Measurements from ENCODE around the gene GPR37.

GPR37 gene

DNA sequence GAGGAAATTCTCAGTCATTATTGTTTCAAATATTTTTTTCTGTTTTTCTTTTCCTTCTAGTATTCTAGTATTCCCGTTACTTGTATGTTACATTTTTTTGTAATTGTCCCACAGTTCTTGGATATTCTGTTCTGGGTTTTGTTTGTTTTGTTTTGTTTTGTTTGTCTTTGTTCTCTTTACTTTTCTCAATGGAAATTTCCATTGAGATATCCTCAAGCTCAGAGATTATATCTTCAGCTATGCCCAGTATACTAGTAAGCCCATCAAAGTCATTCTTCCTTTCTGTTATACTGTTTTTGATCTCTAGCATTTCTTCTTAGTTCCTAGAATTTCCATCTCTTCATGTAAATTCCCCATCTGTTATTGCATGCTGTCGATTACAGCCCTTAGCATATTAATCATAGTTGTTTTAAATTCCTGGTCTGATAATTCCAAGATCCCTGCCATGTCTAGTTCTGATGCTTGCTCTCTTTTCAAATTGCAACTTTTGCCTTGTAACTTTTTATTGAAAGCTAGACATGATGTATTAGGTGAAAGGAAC is 27.8 kb downstream of the GPR37 start:
- no peak for FAIRE-seq
- TF ChIP-seq, protein P1, sequence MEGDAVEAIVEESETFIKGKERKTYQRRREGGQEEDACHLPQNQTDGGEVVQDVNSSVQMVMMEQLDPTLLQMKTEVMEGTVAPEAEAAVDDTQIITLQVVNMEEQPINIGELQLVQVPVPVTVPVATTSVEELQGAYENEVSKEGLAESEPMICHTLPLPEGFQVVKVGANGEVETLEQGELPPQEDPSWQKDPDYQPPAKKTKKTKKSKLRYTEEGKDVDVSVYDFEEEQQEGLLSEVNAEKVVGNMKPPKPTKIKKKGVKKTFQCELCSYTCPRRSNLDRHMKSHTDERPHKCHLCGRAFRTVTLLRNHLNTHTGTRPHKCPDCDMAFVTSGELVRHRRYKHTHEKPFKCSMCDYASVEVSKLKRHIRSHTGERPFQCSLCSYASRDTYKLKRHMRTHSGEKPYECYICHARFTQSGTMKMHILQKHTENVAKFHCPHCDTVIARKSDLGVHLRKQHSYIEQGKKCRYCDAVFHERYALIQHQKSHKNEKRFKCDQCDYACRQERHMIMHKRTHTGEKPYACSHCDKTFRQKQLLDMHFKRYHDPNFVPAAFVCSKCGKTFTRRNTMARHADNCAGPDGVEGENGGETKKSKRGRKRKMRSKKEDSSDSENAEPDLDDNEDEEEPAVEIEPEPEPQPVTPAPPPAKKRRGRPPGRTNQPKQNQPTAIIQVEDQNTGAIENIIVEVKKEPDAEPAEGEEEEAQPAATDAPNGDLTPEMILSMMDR (IDR thresholded peaks at IDR 0.05; ENCODE audit: insufficient read depth, missing control alignments) = no peak

DNA sequence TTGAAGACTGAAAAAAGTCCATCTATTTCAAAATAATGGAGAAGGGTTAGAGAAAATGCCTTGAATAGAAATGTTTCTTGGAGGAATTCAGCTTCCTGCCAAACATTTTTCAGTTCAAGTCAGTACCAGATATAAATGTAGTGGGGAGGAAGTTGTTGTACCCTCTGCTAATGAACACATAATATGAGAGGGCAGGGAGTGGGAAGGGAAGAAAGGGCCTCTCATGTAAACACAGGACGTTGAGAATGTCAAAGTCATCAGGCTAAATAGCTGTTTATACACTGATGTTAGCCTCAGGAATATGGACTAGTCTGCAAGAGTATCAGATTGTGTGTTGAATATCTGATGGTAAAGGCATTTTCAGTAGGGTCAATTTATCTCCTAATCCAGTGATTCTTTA is 37.0 kb downstream of the GPR37 start:
- TF ChIP-seq, protein P1 (IDR thresholded peaks at IDR 0.05; ENCODE audit: insufficient read depth, missing control alignments) = no peak
- FAIRE-seq = no peak

More for the DNA sequence above, 27.8 kb downstream of the GPR37 start:
- DNase-seq (ENCODE audit: insufficient read length, low spot score) = no peak

GRCh38 chr7:124724507-124725192 is 40.9 kb downstream of the GPR37 start:
- TF ChIP-seq, protein P1 (IDR thresholded peaks at IDR 0.05; ENCODE audit: insufficient read depth, missing control alignments) = no peak
- no peak for FAIRE-seq
- DNase-seq (ENCODE audit: insufficient read length, low spot score) = no peak

More for the DNA sequence above, 37.0 kb downstream of the GPR37 start:
- no peak for DNase-seq (ENCODE audit: insufficient read length, low spot score)

DNA sequence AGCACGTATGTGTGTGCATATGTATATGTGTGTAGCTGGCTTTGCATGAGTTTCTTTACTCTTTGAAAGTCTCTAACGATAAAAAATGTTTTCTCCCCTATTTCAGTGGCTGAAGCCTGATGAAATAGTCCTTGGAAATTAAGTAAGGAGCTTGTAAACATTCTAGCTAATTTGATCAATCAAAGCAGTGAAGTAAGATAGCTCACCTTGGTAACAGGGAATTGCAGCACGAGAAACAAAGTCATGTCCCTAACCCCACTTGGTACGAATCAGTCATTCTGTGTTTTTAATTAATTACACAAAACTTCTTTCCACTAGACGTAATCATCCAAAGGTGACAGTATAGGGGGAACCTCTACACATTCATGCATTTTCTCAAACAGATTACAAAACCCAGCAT is 41.5 kb downstream of the GPR37 start:
- TF ChIP-seq, protein P1 (IDR thresholded peaks at IDR 0.05; ENCODE audit: insufficient read depth, missing control alignments) = no peak
- FAIRE-seq (no peak), DNase-seq (ENCODE audit: insufficient read length, low spot score) (no peak)

- TF ChIP-seq, protein P1 (IDR thresholded peaks at IDR 0.05; ENCODE audit: insufficient read depth, missing control alignments) = no peak
- DNase-seq (ENCODE audit: insufficient read length, low spot score) (no peak), FAIRE-seq (no peak)
These were observed 42.6 kb downstream of the GPR37 start for GRCh38 chr7:124723012-124723411.

GRCh38 chr7:124722292-124722691 is 43.3 kb downstream of the GPR37 start:
- TF ChIP-seq, protein P1 (IDR thresholded peaks at IDR 0.05; ENCODE audit: insufficient read depth, missing control alignments) = no peak
- DNase-seq (ENCODE audit: insufficient read length, low spot score) = no peak
- FAIRE-seq = no peak

GRCh38 chr7:124720195-124720594 is 45.4 kb downstream of the GPR37 start:
- DNase-seq (ENCODE audit: insufficient read length, low spot score) = no peak
- TF ChIP-seq, protein P1 (IDR thresholded peaks at IDR 0.05; ENCODE audit: insufficient read depth, missing control alignments) = no peak
- no peak for FAIRE-seq
